Urinary bladder (tissue), 4 donors: Measurements from ENCODE around the gene SLC51A. TPM values are rescaled to one million over a fixed set of nuclear protein-coding genes. Genes with fewer than 3 reads are reported as not detected.
"Not testable (repeated sequence)": the region's sequence is repeated elsewhere in the genome, so short reads cannot be mapped to it uniquely, and the experiment has no call there.

ENCODE experiments used
- DNase-seq: peaks from one replicate; pipeline ENCODE4 v3.0.0-alpha.2; 2015; ENCODE audit errors: extremely low spot score
- H3K27ac ChIP-seq: one replicate; pipeline ENCODE4 v1.5.1; 2013; ENCODE audit warnings: low read depth, mild to moderate bottlenecking, moderate library complexity
- H3K36me3 ChIP-seq: one replicate; pipeline ENCODE4 v1.6.1; 2013; ENCODE audit warnings: mild to moderate bottlenecking, moderate library complexity; ENCODE audit not compliant: insufficient read depth
- H3K4me1 ChIP-seq: one replicate; pipeline ENCODE4 v1.6.1; 2013; ENCODE audit warnings: mild to moderate bottlenecking, moderate library complexity; ENCODE audit not compliant: insufficient read depth
- H3K4me3 ChIP-seq: one replicate; pipeline ENCODE4 v1.5.1; 2013; ENCODE audit warnings: low read depth, low read length
- WGBS: extraction: QIAGEN DNeasy Blood & Tissue Kit; methylation state at CpG from one replicate; pipeline ENCODE4 v1.1.7; 2013; 5-methylcytosine and 5-hydroxymethylcytosine counted together
- polyA plus RNA-seq: library from polyadenylated mRNA; stranded (reverse); fragments of 200-250 nt; gene quantifications from one replicate; pipeline ENCODE4 v1.2.3, GENCODE V29; 2013
- total RNA-seq: library from RNA; depleted of rRNA; stranded (reverse); fragments of >200 nt; gene quantifications from one replicate; pipeline ENCODE4 v1.2.3, GENCODE V29; 2014
- donor health status: healthy with polysubstance abuse.
- donor health status: healthy.

The SLC51A gene
- total and polyA plus RNA-seq, 2 donors = 0.23 TPM; not detected in 1

- WGBS = 51% methylated on average over 24 of the region's 24 CpGs
- H3K4me1 ChIP-seq = no peaks in the 10 kb centered on the region
- H3K36me3 ChIP-seq = no peaks in the 10 kb centered on the region
- H3K27ac ChIP-seq = no peak overlapping the region
- no peak overlapping the region for H3K4me3 ChIP-seq
- no peak for DNase-seq
Observed at GRCh38 chr3:196227629-196228493, 11.5 kb downstream of the SLC51A start.

GRCh38 chr3:196232154-196232881 is 16.0 kb downstream of the SLC51A start:
- Histone ChIP-seq H3K4me1 (no peaks in the 10 kb centered on the region), H3K4me3 (no peak overlapping the region), H3K27ac (no peak overlapping the region), H3K36me3 (no peaks in the 10 kb centered on the region)
- 92% methylated on average over 12 of the region's 12 CpGs for WGBS
- DNase-seq = no peak

DNA sequence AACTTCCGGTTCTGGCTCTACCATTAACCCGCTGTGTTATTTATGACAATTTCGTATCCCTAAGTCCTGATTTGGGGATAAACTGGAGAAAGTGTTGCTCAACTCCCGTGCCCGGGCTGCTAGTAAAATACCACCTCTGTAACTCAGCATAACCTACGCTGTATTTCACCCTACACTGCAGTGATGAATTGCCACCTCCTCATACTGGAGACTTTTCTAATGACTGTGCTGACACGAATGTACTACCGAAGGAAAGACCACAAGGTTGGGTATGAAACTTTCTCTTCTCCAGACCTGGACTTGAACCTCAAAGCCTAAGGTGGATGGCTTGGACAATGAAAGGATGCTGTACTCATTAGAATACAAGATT is 16.5 kb downstream of the SLC51A start:
- WGBS = 86% methylated on average over 8 of the region's 8 CpGs
- no peak for DNase-seq
- H3K36me3 ChIP-seq = no peaks in the 10 kb centered on the region
- no peak overlapping the region for H3K4me3 ChIP-seq
- H3K27ac ChIP-seq = no peak overlapping the region
- H3K4me1 ChIP-seq = no peaks in the 10 kb centered on the region

DNA sequence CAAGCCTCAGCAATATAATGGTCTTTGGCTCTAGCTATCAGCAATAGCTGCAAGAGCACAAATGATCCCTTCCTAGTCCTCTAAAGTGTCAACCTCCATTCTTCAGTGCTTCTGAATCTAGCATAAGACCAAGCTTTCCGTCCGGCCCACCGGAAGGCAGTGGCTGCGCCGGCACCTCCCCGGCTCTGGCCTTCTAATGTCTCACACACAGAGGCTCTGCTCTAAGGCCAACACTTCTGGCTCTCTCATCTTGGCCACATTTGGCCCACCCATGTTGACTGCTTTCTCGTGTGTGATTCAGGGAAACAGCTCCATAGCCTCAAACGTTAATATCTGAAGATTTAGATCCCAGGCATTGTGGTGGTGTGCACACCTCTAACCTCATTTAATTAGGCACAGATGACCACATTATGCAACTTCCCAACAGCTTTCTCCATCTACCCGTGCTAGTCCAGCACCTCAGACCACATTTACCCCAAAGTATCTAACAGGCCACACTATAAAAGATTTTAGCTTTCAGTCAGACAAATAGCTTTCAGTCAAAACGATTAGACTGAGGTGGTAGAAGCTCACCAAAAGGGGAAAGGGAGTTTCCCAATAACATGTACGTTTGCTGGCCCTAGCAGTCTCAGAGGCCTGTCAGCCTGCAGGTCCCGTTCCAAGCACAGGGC is 19.3 kb downstream of the SLC51A start:
- Histone ChIP-seq H3K4me1 (no peaks in the 10 kb centered on the region), H3K36me3 (no peaks in the 10 kb centered on the region), H3K4me3 (no peak overlapping the region), H3K27ac (no peak overlapping the region)
- WGBS = 72% methylated on average over 12 of the region's 12 CpGs
- DNase-seq = no peak

- H3K4me1 ChIP-seq = no peaks in the 10 kb centered on the region
- WGBS = 88% methylated on average over 8 of the region's 8 CpGs
Observed at GRCh38 chr3:196236223-196236622, 19.9 kb downstream of the SLC51A start.

GRCh38 chr3:196237203-196237602 is 20.9 kb downstream of the SLC51A start:
- DNase-seq = no peak
- no peaks in the 10 kb centered on the region for H3K4me1 ChIP-seq
- 89% methylated on average over 5 of the region's 5 CpGs for WGBS
- peaks cover 3% of the 10 kb centered on the region for H3K36me3 ChIP-seq
- no peak overlapping the region for H3K4me3 ChIP-seq
- H3K27ac ChIP-seq = no peak overlapping the region

More at GRCh38 chr3:196236223-196236622, 19.9 kb downstream of the SLC51A start:
- no peak overlapping the region for H3K27ac ChIP-seq
- no peak for DNase-seq
- no peaks in the 10 kb centered on the region for H3K36me3 ChIP-seq
- H3K4me3 ChIP-seq = no peak overlapping the region

DNA sequence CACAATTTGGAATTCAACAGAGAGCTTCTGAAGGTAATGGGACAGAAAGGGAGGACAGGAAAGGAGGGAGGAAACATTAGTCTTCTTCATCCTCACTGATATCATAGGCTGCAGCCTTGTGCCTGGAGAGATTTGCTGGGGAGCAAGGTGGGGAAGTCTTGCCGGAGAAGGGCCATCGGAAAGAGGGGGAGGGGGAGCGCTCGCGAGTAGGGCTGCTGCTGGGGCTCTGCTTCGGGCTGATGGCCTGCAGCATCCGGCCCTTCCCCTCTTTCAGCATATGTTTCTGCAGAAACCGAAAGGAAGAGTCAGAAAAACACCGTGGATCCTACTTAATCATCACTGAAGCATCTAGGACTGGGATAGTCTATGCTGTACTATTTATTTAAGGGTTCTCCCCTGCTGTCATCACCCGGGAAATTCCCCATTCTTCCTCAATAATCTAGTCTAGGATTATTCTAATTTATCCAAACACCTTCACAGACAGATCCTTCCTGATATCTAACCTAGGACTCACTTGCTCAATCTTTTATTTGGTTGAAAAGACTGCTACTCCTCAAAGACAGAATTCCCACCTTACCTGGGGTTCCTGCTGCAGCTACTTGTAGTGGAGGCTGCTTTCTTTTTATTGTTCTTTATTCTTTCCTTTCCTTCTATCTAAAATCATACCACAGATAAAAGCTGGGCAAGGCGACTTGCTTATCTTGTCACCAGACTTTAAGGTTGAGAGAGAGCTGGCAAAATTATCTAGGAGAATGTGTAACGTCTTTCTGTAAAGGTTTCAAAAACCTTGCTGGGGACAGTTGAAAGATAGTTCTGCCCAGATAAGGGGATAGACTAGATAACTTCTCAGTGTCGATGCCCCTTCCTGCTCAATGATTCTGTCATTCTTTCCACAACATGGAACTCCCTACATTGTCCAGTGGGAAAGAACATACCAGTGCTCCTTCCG is 22.6 kb downstream of the SLC51A start:
- Histone ChIP-seq H3K4me3 (no peak overlapping the region), H3K36me3 (peaks cover 3% of the 10 kb centered on the region), H3K4me1 (no peaks in the 10 kb centered on the region), H3K27ac (no peak overlapping the region)
- 63% methylated on average over 14 of the region's 14 CpGs for WGBS
- DNase-seq = no peak

- WGBS = 83% methylated on average over 4 of the region's 4 CpGs
- Histone ChIP-seq H3K36me3 (peaks cover 3% of the 10 kb centered on the region), H3K4me3 (no peak overlapping the region), H3K27ac (no peak overlapping the region), H3K4me1 (no peaks in the 10 kb centered on the region)
- DNase-seq = no peak
Observed at GRCh38 chr3:196240424-196240823, 24.1 kb downstream of the SLC51A start.

DNA sequence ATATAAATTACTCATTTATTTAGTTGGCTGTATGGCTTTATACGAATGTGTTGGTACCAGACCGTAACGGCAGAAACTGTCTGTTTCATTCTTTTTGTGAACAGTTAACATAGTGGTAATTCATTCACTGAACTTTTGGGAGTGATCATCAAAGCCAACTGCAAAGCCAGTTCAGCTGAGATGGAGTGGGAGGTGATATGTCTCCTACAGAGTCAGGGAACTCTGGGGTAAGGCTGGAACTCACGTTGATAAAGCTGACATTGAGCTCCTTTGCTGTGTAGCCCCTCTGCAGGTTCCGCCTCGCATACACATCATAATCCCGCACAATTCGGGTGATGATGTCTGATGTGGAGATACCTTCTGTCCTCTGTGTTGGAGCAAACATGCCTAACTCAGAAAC is 25.4 kb downstream of the SLC51A start:
- H3K4me1 ChIP-seq = no peaks in the 10 kb centered on the region
- WGBS = 90% methylated on average over 8 of the region's 8 CpGs
- H3K36me3 ChIP-seq = peaks cover 3% of the 10 kb centered on the region
- no peak overlapping the region for H3K27ac ChIP-seq
- no peak overlapping the region for H3K4me3 ChIP-seq
- DNase-seq = no peak

GRCh38 chr3:196244166-196244565 is 27.8 kb downstream of the SLC51A start:
- not testable (repeated sequence) for H3K4me3 ChIP-seq, DNase-seq, H3K27ac ChIP-seq, H3K36me3 ChIP-seq, H3K4me1 ChIP-seq
- 96% methylated on average over 34 of the region's 34 CpGs for WGBS

DNA sequence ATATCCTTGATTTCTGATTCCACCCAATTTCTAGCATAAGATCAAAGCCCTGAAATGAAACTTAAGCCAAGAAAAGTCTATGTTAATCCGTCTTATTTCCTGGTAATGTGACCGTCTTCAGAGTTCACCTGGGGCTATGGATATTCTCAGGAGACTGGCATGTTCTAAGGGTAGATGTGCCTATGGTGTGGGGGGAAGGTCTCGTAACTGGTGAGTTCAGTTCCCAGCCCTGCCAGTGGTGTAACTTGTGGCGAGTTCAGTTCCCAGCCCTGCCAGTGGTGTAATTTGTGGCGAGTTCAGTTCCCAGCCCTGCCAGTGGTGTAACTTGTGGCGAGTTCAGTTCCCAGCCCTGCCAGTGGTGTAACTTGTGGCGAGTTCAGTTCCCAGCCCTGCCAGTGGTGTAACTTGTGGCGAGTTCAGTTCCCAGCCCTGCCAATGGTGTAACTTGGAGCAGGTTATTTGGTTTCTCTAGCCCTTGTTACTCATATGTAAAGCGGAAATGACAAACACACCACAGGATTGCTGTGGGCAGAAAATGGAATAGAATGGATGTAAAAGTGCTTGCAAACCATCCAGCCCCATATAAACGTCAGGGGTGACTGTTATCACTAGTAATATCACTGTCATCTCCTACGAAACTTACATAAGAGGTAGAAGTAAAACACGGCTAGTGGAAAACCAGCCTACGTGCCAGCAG is 30.4 kb downstream of the SLC51A start:
- 92% methylated on average over 13 of the region's 13 CpGs for WGBS
- peaks cover 2% of the 10 kb centered on the region for H3K36me3 ChIP-seq

GRCh38 chr3:196251918-196252317 is 35.6 kb downstream of the SLC51A start:
- DNase-seq = no peak
- Histone ChIP-seq H3K4me1 (no peaks in the 10 kb centered on the region), H3K36me3 (peaks cover 2% of the 10 kb centered on the region), H3K27ac (no peak overlapping the region), H3K4me3 (no peak overlapping the region)
- WGBS = 97% methylated on average over 16 of the region's 16 CpGs

More for the DNA sequence above, 30.4 kb downstream of the SLC51A start:
- Histone ChIP-seq H3K4me3 (no peak overlapping the region), H3K27ac (no peak overlapping the region), H3K4me1 (no peaks in the 10 kb centered on the region)
- DNase-seq = no peak
